ACC112 (cell line): Measurements from ENCODE around the gene PCGF2.

Experiments
- H2AFZ ChIP-seq: fragments of 200-600 bp; sonication (generic); one replicate; pipeline ENCODE4 v1.6.0; 2017; ENCODE audit warnings: antibody characterized with exemption, low read length; ENCODE audit not compliant: unreplicated experiment
- H3K27ac ChIP-seq: fragments of 200-600 bp; sonication (generic); 2 replicates; pipeline ENCODE4 v1.5.1; 2014; ENCODE audit warnings: low read depth, mild to moderate bottlenecking, antibody characterized with exemption, low read length, moderate library complexity
- H3K27me3 ChIP-seq: fragments of 200-600 bp; sonication (generic); 2 replicates; pipeline ENCODE4 v1.6.1; 2014; ENCODE audit warnings: mild to moderate bottlenecking, antibody characterized with exemption, low read length, moderate library complexity, mixed read lengths; ENCODE audit not compliant: insufficient read depth
- H3K36me3 ChIP-seq: fragments of 200-600 bp; sonication (generic); 2 replicates; pipeline ENCODE4 v1.6.1; 2016; ENCODE audit warnings: mild to moderate bottlenecking, antibody characterized with exemption, low read length, moderate library complexity, mixed read lengths; ENCODE audit not compliant: insufficient read depth
- H3K4me1 ChIP-seq: fragments of 200-600 bp; sonication (generic); one replicate; pipeline ENCODE4 v1.6.1; 2016; ENCODE audit warnings: low read length, mixed read lengths; ENCODE audit not compliant: insufficient read depth, unreplicated experiment, control insufficient read depth
- H3K4me3 ChIP-seq: fragments of 200-600 bp; sonication (generic); 2 replicates; pipeline ENCODE4 v1.5.1; 2014; ENCODE audit warnings: mild to moderate bottlenecking, low read depth, low read length
- H3K79me2 ChIP-seq: fragments of 200-600 bp; sonication (generic); one replicate; pipeline ENCODE4 v1.6.0; 2016; ENCODE audit warnings: low read length; ENCODE audit not compliant: control insufficient read depth, unreplicated experiment, insufficient read depth

PCGF2 gene

GRCh38 chr17:38701504-38702165 lies 46.5 kb downstream of the PCGF2 start:
- H2AFZ ChIP-seq, result peak overlapping the region; percentile 80

GRCh38 chr17:38698760-38699159 lies 49.4 kb downstream of the PCGF2 start:
- Histone ChIP-seq H3K27me3 (no peaks in the 10 kb centered on the region), H3K79me2 (no peaks in the 10 kb centered on the region), H3K27ac (no peak overlapping the region), H3K4me1 (peaks cover 20% of the 10 kb centered on the region), H3K4me3 (no peak overlapping the region), H3K36me3 (no peaks in the 10 kb centered on the region), H2AFZ (no peak overlapping the region)

More at GRCh38 chr17:38701504-38702165, 46.5 kb downstream of the PCGF2 start:
- peak overlapping the region; percentile 71 for H3K27ac ChIP-seq
- peaks cover 13% of the 10 kb centered on the region for H3K4me1 ChIP-seq
- H3K36me3 ChIP-seq, result no peaks in the 10 kb centered on the region
- H3K79me2 ChIP-seq, result peaks cover 19% of the 10 kb centered on the region
- no peaks in the 10 kb centered on the region for H3K27me3 ChIP-seq
- peak overlapping the region; percentile 82 for H3K4me3 ChIP-seq

GRCh38 chr17:38697061-38697820 lies 50.9 kb downstream of the PCGF2 start:
- Histone ChIP-seq H3K79me2 (no peaks in the 10 kb centered on the region), H3K27me3 (no peaks in the 10 kb centered on the region), H3K27ac (no peak overlapping the region), H3K4me3 (no peak overlapping the region), H3K4me1 (peaks cover 21% of the 10 kb centered on the region), H3K36me3 (no peaks in the 10 kb centered on the region), H2AFZ (no peak overlapping the region)

- Histone ChIP-seq H2AFZ (peak overlapping the region; percentile 58), H3K79me2 (no peaks in the 10 kb centered on the region), H3K27me3 (no peaks in the 10 kb centered on the region), H3K4me3 (no peak overlapping the region), H3K36me3 (no peaks in the 10 kb centered on the region), H3K27ac (no peak overlapping the region), H3K4me1 (peaks cover 12% of the 10 kb centered on the region)
These were observed 54.3 kb downstream of the PCGF2 start for GRCh38 chr17:38693700-38694329.

- Histone ChIP-seq H3K4me1 (peaks cover 27% of the 10 kb centered on the region), H3K27ac (no peak overlapping the region)
These were observed 57.0 kb downstream of the PCGF2 start for GRCh38 chr17:38691154-38691553.

GRCh38 chr17:38690386-38690785 lies 57.8 kb downstream of the PCGF2 start:
- Histone ChIP-seq H3K4me1 (peaks cover 27% of the 10 kb centered on the region), H3K4me3 (no peak overlapping the region), H2AFZ (no peak overlapping the region), H3K36me3 (no peaks in the 10 kb centered on the region), H3K79me2 (no peaks in the 10 kb centered on the region), H3K27me3 (no peaks in the 10 kb centered on the region), H3K27ac (no peak overlapping the region)

More at GRCh38 chr17:38691154-38691553, 57.0 kb downstream of the PCGF2 start:
- H3K79me2 ChIP-seq, result no peaks in the 10 kb centered on the region
- H2AFZ ChIP-seq, result no peak overlapping the region
- no peaks in the 10 kb centered on the region for H3K36me3 ChIP-seq
- H3K4me3 ChIP-seq, result no peak overlapping the region
- no peaks in the 10 kb centered on the region for H3K27me3 ChIP-seq

- Histone ChIP-seq H3K4me3 (no peak overlapping the region), H2AFZ (no peak overlapping the region), H3K79me2 (no peaks in the 10 kb centered on the region), H3K36me3 (no peaks in the 10 kb centered on the region), H3K27ac (peak overlapping the region; percentile 52), H3K4me1 (peaks cover 15% of the 10 kb centered on the region), H3K27me3 (no peaks in the 10 kb centered on the region)
These were observed 60.9 kb downstream of the PCGF2 start for GRCh38 chr17:38687286-38687685.

- Histone ChIP-seq H3K27me3 (no peaks in the 10 kb centered on the region), H3K4me1 (peaks cover 15% of the 10 kb centered on the region), H3K79me2 (no peaks in the 10 kb centered on the region), H3K36me3 (no peaks in the 10 kb centered on the region), H3K4me3 (no peak overlapping the region), H2AFZ (no peak overlapping the region), H3K27ac (no peak overlapping the region)
These were observed 62.6 kb downstream of the PCGF2 start for GRCh38 chr17:38685491-38685890.
